ENCODE results near the gene TMEM151A.
"Not testable (repeated sequence)": the region's sequence is repeated elsewhere in the genome, so short reads cannot be mapped to it uniquely, and the experiment has no call there.

TMEM151A gene

DNA sequence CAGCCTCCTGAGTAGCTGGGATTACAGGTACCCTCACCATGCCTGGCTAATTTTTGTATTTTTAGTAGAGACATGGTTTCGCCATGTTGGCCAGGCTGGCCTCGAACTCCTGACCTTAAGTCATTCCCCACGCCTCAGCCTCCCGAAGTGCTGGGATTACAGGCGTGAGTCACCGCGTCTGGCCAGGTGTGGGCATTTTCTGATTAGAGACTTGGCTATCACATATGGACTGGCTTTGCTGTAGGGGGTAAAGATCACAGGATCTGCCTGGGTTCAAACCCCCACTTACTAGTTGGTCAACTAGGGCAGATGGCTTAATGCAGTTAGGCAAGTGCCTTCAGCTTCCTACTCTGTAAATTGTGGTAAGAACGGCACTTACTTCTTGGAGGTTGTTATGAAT, 18.6 kb downstream of the TMEM151A start:
- no peak for DNase-seq

DNA sequence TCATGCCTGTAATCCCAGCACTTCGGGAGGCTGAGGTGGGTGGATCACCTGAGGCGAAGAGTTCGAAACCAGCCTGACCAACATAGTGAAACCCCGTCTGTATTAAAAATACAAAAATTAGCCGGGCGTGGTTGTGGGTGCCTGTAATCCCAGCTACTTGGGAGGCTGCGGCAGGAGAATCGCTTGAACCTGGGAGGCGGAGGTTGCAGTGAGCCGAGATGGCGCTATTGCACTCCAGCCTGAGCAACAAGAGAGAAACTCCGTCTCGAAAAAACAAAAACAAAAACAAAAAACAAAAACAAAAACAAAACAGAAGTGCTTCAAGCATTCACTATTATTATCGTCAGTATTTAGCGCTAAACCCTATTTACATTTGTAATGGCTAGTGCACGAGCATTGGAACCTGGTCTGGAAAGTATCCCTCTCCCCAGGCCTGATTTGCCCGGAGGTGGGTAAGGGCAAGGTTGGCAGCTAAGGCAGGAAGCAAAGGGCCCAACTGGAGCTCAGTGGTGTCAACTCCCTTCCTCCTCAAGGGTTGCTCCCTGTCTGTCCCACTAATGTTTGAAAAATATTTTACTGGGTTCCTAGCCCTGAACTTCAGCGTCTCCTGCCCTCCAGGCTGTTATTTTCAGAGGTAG, 19.2 kb downstream of the TMEM151A start:
- DNase-seq = not testable (repeated sequence)

DNA sequence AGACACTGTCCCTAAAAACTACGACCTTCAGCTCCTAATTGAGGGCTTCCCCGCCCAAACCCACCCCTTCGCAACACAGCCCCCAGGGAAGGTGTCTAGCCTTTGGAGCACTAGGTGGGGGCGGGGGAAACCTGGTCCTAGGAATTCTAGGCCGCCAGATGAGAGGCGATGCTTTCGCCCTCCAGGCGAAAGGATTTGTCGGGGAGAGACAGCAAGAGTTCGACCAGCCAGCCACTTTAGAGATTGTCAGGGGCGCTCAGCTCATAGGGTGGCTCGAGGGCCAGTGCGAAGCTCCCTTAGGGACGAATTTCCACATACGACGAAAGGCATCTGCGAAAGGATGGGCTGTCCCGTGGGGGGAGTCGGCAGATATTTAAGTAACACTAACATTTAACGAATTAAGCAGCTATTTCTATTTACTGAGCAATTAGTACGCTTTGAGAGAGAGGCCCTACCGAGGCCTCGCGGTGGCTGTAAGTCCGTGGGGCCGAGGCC, 19.8 kb downstream of the TMEM151A start:
- no peak for DNase-seq

DNA sequence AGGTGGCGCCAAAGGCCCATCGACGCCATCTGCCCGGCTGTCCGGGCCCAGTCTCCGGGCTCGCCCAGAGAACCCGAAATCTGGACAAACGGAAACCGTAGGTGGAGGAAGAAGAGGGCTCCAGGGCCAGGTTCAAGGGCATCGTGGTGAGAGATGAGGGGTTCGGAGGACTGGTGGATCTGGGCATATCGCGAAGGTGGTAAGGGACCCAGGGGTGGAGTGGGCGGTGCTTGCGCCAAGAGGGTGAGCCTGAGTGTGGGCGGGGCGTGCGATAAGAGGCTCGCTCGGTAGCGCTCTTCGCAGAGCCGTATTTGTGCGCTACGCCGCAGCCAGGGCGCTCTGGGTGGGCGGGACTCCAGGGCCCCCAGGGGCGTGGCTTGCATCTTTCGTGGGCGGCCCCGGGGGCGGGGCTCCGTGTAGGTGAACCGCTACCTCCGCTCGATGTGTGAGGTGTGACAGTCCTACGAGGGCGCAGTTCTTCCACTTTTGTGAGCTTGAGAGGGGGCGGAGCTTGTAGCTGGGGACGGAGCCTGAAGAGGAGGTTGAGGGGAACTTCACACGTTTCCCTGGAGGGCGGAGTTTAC, 20.4 kb downstream of the TMEM151A start:
- DNase-seq = peak; percentile 93

DNA sequence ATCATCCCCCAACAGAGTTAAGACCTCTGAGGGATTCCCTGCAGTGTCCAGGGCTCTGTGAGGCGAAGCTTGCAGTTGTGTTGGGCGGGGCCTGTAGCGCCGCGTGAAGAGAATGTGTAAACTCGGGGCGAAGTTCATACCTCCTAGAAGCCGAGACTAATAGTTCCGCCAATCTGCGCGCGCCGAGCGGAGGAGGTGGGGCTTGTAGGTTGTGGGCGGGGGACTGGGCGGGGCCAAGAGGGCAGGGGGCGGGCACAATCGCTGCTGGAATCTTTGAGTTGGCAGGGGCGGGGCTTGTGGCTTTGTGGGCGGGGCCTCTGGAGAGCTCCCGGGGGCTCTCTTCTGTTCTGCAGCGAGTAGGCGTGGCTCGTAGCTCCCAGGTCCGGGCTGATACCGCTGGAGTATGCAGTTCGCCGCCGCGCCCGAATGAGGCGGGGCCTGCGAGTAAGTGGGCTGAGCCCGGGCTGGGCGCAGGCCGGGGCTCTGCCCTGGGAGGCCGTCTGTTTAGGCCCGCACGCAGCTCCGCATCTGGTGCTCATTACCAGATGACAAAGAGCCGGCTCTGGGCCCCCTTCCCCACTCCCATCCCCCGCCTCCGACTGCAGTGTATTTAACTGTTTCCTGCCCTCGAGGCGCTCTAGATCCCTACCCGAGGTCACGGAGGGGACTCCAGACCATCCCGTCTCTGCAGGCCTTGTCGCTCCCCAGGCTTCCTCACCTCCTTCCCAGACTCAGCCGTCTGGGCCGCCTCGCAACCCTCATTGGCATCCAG, 21.0 kb downstream of the TMEM151A start:
- DNase-seq = peak; percentile 94

DNA sequence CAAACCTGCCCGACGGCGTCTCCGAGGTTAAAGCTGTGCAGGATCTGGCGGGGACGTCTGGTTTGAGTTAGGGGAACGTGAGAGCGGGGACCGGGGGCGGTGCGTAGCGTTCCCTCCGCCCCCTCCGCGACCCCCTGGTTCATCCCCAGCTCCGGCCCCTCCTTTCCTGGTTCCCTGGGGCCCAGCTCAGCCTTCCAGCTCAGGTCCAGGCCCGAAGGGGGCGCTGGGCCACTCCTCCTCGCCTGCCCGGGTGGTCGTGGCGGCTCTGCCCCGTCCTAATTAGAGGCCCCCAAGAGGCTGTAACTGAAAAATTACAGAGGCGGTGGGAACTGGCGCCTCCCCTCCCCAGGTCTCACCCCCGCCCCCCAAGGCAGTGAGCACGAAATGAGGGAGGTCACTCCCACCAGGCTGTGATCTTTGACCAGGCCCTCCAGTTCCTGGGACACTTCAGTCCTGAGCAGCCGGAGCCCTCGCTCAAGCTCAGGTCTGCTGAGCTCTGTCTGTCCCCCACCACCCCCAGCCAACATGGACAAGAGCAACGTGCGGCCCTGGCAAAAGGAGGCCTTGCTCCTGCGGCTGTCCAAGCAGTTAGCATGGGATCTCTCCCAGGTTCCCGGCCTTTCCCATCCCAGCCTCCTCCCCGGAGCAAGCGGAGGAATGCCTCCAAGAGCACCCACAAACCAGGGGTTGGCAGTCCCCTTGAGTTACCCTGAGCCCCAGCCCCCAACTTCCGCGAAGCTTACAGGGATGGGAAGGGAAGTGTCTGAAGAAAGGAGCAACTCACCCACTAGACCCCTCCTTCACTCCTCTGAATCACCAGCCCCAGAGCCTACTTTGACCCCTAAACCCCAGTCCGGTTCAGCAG, 21.9 kb downstream of the TMEM151A start:
- no peak for DNase-seq

DNA sequence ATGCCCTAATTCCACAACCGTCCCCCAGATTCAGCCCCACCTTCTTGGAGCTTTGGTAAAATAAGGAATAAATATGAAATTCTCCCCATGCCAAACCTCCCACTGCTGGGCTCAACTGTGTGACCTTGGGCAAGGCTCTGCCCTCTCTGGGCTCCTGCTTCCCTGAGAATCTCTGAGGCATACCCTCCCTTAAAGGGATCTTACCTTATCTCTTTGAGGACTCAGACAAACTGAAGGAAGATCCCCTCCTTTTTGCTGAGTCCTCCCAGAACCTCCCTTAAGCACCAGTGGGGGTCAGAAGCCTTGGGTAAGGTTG, 22.4 kb downstream of the TMEM151A start:
- DNase-seq = no peak

DNA sequence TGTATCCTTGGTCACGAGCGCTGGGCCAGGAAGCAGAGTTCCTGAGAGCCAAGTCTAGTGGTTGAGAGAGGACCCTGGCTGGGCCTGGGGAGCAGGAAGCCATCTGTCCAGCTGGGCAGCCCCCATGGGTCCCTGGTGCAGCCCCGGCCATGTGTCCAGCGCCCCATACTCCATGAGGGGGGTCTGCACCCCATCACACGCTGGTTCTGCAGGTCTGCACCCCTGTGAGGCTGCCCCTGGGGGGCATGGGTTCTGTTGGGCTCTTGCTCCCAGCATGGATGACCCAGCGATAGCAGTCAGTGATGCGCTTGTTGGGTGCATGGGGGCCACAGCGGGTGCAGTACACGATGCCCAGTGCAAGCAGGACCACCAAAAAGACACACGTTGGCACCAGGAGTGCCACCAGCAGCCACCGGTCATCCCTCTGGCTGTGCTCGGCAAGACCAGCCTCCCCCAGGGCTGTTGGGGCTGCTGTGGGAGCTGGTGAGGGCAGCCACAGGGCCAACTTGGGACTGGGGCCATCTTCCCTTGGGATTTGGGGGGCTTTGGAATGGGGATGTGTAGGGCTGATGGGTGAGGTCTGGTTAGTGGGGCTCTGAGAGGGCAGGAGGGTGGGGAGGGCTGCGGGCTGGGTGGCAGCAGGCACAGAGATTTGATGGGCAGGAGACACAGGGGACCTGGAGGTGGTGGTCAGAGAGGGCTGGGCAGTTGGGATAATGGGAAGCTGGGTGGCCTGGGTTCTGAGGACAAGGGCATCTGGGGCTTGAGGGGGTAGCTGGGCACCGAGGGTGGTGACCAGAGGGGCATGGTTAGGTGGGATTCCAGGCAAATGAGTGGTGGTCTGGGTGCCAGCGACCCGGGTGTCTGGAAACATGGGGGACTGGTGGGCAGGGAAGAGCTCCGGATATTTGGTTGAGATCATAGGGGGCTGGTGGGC, 23.1 kb downstream of the TMEM151A start:
- no peak for DNase-seq

DNA sequence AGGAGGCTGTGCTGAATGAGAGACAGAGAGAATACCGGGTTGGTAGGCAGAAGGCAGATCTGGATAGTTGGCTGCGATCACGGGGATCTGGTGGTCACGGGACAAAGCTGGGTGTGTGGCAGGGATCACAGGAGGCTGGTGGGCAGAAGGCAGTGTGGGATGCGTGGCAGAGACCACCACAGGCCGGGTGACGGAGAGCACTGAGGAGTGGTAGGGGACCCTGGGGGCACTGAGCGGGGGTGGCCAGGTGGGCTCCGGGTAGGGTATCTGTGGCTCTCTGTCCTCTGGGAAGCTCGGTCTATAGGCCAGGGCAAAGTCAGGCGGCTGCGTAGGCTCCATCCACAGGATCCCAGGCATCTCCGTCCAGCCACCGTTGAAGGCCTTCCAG, 23.8 kb downstream of the TMEM151A start:
- no peak for DNase-seq

DNA sequence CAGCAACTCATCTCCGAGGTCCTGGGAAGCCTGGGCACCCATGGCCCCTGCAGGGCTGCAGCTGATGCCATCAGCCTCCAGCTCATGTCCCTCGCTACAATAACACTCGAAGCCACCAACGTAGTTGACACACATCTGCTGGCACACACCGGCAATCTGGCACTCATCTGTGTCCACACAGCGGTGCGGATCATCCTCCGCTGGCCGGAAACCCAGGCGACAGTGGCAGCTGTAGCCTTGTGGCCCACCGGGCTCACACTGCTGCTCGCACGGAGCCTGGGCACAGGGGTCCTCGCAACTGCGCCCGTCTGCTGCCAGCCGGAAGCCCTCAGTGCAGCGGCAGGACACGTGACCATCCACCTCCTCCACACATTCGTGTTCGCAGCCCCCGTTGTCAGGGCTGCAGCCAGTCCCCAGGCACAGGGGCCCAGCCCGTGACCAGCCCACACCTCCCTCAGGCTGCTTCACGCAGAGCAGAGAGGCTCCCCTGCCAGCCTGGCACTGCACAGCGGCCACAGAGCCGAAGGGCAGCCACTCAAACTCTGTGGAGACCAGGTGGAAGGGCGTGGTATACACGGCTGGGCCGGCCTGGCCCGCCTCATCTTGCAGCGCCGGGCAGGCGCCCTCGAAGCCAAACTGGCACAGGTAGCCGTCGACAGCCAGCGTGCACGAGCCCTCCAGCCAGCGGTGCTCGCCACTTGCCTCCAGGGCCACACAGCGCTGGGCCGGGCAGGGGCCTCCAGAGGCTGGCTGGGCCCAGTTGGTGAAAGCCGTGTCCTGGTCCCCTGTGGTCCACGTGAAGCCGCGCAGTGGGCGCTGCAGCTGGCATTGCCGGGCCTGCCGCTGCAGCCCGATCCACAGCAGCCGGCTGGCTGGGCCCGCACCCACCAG, 24.5 kb downstream of the TMEM151A start:
- no peak for DNase-seq

DNA sequence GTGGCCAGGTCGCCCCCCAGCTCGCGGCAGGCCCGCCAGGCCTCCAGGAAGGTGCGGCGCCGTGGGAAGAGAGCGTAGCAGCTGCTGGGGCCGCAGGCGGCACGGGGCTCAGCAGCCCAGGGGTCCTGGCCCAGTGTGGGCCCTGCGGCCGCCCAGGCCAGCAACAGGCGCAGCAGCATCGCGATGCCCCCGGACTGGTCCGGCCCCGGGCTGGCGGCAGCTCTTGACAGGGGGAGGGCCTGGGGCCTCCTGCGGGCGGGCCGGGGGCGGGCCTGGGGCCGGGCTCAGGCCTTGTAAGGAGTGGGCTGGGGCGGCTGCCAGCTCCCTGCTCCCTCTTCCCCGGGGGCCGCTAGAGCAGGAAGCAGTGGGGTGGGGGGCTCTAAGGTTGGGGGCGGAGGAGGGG, 25.2 kb downstream of the TMEM151A start, which contains the start of gene CD248:
CD248 (minus strand) TSS at position 196 of the 403 bp plus-strand sequence; CDS start at position 179, 17 bp downstream.
- no peak for DNase-seq

DNA sequence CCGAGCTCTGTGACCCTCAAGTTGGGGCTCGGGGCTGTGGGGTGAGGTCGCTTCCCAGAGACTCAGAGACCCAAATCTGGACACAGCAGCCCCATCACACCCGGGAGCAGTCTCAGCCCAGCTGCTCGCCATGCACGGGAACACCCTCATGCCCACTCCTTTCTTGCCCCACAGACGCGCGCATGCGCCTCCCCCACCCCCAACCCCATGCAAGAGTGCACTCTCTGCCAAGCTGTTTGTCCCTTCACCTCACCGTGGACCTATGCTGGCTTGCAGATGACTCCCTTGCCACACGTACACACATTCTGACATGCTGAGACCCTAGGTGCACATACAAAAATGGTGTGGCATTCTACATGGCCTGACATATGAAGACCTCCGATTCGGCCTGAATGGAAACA, 25.6 kb downstream of the TMEM151A start:
- no peak for DNase-seq

DNA sequence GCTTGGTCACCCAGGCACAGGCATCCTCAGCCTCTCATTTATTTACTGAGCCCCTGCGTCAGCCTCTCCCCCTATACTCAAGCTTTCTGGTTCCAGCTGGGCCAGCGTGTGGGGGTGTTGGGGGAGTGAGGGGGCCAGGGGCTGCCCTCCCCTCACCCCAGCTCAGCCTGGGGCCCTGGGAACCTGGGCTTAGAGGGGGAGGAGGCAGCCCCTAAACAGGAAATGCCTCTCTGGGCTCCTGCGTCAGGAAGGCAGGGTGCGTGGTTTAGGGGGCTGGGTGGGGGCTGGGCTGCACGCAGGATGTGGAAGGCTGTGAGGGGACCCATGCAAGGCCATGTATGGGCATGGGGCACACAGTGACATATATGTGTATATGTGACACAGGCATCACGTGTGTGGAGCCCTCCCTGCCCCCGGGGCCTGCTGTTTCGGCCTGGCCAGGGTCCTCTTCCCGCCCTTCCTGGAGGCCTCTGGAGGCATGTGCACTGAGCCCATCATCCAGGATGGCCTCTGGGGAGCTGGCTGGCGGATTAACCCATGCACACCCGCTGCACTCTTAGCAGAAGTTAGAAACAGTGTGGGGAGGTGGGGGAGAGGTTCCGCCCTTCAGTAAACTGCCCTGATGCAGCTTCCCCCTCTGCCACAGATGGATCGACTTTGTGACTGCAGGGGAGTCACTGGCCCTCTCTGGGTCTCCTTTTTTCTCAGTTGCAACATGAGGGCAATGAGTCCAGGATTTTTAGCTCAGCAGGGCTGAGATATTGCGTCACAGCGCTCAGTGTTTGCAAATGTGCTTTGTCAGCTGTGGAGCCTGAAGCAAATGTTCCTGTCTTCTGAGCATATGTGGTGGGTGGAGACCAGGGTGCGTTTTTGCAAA, 26.3 kb downstream of the TMEM151A start:
- no peak for DNase-seq

DNA sequence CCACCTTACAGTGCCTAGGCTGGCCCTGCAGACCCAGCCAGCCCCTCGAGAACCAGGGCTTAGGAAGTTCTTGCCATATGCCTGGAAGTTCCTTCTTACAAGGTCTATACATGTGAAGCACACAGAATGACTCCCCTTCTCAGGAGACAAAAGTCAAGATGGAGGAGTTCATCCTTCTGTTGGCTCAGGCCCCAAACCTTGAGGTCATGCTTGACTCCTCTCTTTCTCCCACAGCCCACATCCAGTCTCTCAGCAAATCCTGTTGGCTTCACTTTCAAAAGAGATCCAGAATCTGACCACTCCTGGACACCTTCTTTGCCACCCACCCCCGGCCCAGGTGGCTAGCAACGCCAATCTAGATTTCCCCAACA, 26.9 kb downstream of the TMEM151A start:
- no peak for DNase-seq

DNA sequence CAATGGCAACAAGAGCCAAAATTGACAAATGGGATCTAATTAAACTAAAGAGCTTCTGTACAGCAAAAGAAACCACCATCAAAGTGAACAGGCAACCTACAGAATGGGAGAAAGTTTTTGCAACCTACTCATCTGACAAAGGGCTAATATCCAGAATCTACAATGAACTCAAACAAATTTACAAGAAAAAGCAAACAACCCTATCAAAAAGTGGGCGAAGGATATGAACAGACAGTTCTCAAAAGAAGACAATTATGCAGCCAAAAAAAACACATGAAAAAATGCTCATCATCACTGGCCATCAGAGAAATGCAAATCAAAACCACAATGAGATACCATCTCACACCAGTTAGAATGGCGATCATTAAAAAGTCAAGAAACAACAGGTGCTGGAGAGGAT, 28.6 kb downstream of the TMEM151A start:
- DNase-seq = not testable (repeated sequence)

DNA sequence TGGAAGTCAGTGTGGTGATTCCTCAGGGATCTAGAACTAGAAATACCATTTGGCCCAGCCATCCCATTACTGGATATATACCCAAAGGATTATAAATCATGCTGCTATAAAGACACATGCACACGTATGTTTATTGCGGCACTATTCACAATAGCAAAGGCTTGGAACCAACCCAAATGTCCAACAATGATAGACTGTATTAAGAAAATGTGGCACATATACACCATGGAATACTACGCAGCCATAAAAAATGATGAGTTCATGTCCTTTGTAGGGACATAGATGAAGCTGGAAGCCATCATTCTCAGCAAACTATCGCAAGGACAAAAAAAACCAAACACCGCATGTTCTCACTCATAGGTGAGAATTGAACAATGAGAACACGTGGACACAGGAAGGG, 29.1 kb downstream of the TMEM151A start:
- not testable (repeated sequence) for DNase-seq

DNA sequence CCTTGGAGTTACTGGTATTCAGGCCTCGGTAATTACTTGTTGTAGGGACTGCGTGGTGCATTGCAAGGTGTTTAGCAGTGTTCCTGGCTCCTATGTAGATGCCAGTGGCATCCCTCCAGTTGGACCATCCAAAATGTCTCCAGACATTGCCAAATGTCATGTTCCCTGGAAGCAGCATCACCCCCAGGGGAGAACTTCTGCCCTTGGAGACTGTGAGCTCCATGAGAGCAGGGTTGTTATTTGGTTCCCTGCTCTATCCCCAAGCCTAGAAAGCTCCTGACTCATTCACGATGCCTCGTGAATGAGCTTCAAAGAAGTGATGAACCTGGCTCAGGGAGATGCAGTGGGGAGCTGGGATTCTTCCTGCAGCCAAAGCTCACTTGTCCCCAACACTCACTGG, 29.9 kb downstream of the TMEM151A start:
- DNase-seq = no peak

DNA sequence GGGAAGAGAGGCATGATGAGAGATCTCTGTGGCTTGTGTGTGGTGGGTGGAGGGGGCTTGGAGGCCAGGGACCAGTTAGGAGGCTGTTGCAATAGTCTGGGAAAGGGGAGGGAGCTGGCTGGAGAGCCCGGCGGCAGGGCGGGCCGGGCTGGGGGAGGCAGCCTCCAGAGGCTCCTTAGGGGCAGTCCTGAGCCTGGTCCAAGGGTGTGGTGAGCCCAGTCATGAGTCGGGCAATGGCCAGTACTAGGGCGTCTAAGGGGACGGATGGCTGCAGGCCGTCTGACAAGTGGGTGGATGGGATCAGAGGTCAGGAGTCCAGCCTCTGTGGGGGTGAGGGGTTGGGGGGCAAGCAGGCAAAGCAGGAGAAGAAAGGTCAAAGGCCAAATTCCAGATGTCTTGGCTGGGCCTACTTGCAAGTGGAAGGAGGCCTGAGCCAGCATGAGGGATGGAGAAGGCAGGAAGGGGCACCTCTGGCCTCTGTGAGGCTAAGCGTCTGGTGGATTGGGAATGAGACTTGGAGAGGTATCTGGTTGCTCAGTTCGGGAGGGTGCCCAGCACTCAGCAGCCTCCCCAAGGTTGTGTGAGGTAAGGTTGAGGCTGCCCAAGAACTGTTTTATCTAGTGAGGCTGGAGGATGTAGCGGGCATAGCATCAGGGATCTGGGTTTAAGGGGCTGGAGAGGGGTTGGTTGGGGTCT, 31.2 kb downstream of the TMEM151A start:
- no peak for DNase-seq

DNA sequence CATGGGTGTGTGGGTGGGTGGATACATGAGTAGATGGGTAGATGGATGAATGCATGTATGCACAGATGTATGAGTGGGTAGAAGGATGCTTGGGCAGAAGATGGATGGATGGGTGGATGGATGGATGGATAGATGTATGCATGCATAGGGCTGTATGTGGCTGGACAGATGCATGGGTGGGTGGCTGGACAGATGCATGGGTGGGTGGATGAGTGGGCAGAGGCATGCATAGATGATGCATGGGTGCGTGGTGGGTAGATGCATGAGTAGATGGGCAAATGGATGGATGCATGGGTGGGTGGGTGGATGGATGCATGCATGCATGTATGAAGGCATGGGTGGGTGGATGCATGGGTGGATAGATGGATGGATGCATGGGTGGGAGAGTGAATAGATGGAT, 32.0 kb downstream of the TMEM151A start:
- DNase-seq = no peak

All from DMS153 (cell line).